Measurements from ENCODE around the gene ATG16L1. TPM values are rescaled to one million over a fixed set of nuclear protein-coding genes. Genes with fewer than 3 reads are reported as not detected.

The ATG16L1 gene
- total and polyA plus RNA-seq, 9 of the 15 experiments (the other 6 are each of a cell fraction or from before 2014, with no cell fraction given): 6.4 to 21.3 (median 17.2) TPM

GRCh38 chr2:233236820-233237589 is 14.5 kb upstream of the ATG16L1 start (continued):
- TF ChIP-seq ZNF592 (IDR thresholded peaks at IDR 0.05) (0 out of 2 replicates have a peak, but pooled peaks have one; percentile 13), ELK3 (CRISPR knock-in tag; IDR thresholded peaks at IDR 0.05) (no peak), E2F8 (IDR thresholded peaks at IDR 0.05; ENCODE audit: low read depth, partially characterized antibody) (no peak), CBX3 (IDR thresholded peaks at IDR 0.05; ENCODE audit: borderline replicate concordance in 1 of 2, low read length in 2 of 2) (no peak), C11orf30 (IDR thresholded peaks at IDR 0.05; ENCODE audit: low read depth) (peak; percentile 60), ATF1 (CRISPR knock-in tag; IDR thresholded peaks at IDR 0.05) (no peak), ATF1 (tag; IDR thresholded peaks at IDR 0.05) (no peak), SMAD1 (IDR thresholded peaks at IDR 0.05; ENCODE audit: low read depth, low read length, partially characterized antibody) (no peak), KDM5B (IDR thresholded peaks at IDR 0.05; ENCODE audit: insufficient replicate concordance, low read depth, low read length) (no peak), ZNF316 (IDR thresholded peaks at IDR 0.05) (peak; percentile 51), ATF3 (IDR thresholded peaks at IDR 0.05) (no peak), ATF3 (CRISPR knock-in tag; conservative IDR thresholded peaks at IDR 0.05) (no peak), ZNF354B (CRISPR knock-in tag; IDR thresholded peaks at IDR 0.05) (no peak), MAFG (tag; conservative IDR thresholded peaks at IDR 0.05) (peak; percentile 33), CBX1 (IDR thresholded peaks at IDR 0.05; ENCODE audit: low read depth) (no peak), ZNF444 (CRISPR knock-in tag; IDR thresholded peaks at IDR 0.05) (no peak)

All from K562 (cell line).